ENCODE data around the gene RTN4. TPM values are rescaled to one million over a fixed set of nuclear protein-coding genes. Genes with fewer than 3 reads are reported as not detected.
A peak's percentile ranks its signal among the peaks of the same experiment; 100 is the strongest.

Gene RTN4
- total RNA-seq, 2 experiments from 2014 or later, result 90.3 to 93.9 TPM

DNA sequence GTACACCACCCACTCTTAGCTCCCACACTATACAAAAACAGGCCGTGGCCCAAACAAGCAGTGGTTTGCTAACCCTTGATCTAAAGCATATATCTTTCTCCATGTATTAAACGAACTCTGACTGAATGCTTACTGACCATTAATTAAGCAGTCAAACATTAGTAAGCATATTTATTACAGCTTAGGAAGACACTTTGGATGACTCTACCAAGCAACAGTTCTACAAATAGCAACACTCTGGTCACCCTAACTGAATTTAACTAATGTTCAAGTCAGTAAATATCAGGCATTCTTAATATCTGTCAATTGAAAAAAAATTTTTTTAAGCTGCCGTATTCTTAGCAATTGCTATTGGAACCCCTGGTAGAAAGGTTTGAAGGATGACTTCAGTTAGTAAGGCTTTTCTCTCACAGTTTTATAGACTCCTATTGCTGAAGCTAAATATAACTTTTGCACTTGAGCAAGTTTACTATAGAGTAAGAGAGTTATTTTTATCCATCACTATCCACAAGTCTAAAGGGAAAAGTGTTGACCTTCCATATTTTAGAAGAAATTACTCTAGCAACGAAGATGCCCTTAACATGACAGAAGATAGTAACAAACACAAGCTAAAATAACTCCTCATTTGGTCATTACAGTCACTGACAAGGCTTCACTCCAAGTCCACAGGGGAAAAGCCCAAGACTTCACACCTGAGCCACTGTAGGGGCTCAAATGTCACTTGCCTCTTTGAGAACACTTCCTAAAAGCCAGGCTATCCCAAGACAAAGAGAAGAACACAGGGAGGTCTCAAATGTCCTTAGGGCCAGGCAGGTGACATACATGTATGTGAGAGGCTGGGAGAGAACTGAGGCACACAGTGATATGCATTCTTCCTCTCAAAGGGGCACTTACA, 74.4 kb downstream of the RTN4 start:
- POLR2A ChIA-PET, result no interaction called here
- Mint-ChIP-seq H3K9me3 (ENCODE audit: insufficient read depth) (no peaks in the 10 kb centered on the region), H3K36me3 (ENCODE audit: low read depth) (peaks cover 23% of the 10 kb centered on the region), H3K27me3 (ENCODE audit: low read depth) (no peaks in the 10 kb centered on the region), H3K4me3 (no peak overlapping the region), H3K4me1 (ENCODE audit: low read depth) (peaks cover 13% of the 10 kb centered on the region), H3K27ac (no peak overlapping the region)
- ATAC-seq (no peak), DNase-seq (no peak)
- CTCF ChIA-PET, result no interaction called here

DNA sequence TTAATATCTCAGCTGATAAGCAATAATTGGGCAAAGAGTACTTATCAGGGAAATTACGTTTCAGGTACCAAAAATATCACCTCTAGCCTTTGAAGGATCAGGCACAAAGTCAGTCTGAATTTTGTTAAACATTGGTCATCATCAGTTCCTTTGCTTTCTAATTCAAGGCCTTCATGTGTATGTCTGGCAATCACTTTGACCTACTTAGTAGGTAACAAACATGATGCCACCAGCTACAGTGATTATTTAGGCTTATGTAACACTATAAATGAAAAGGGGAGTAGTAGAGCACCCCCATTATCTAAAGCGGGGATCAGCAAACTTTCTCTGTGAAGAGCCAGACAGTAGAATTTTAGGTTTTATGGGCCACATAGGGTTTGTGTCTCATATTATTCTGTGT, 75.1 kb downstream of the RTN4 start:
- POLR2A ChIA-PET, result no interaction called here
- CTCF ChIA-PET, result interaction anchor here (1.2 kb wide), 1 partner anchor 78 kb away, joined by 3 read pairs; no protein-coding TSS in a partner anchor
- ATAC-seq (no peak), DNase-seq (no peak)
- H3K4me3 Mint-ChIP-seq, result no peak overlapping the region
- no peak overlapping the region for H3K27ac Mint-ChIP-seq
- H3K36me3 Mint-ChIP-seq (ENCODE audit: low read depth), result peaks cover 20% of the 10 kb centered on the region
- H3K27me3 Mint-ChIP-seq (ENCODE audit: low read depth), result no peaks in the 10 kb centered on the region
- H3K9me3 Mint-ChIP-seq (ENCODE audit: insufficient read depth), result no peaks in the 10 kb centered on the region
- peaks cover 13% of the 10 kb centered on the region for H3K4me1 Mint-ChIP-seq (ENCODE audit: low read depth)

DNA sequence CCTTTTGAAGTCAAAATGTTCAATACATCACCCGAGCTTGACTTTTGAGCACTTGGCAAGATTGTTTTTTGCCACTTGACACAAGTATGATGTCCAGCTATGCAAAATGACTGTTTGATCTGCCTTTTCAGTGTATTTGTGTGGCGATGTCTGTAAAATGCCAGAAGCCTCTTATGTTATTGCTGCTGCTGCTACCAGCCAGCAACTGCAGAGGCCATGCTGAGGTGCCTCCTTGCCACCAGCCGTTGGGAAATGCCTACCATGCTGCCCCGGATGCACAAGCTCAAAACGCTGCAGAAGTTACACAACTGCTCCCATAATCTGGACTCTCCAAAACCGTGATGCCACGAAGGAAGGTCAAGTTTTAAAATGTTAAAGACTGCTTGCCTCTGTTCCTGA, 80.3 kb downstream of the RTN4 start:
- no peak overlapping the region for H3K27ac Mint-ChIP-seq
- H3K9me3 Mint-ChIP-seq (ENCODE audit: insufficient read depth), result no peaks in the 10 kb centered on the region
- DNase-seq (no peak), ATAC-seq (no peak)
- H3K36me3 Mint-ChIP-seq (ENCODE audit: low read depth), result peaks cover 13% of the 10 kb centered on the region
- peaks cover 15% of the 10 kb centered on the region for H3K4me1 Mint-ChIP-seq (ENCODE audit: low read depth)
- ChIA-PET POLR2A (no interaction called here), CTCF (no interaction called here)
- no peak overlapping the region for H3K4me3 Mint-ChIP-seq
- no peaks in the 10 kb centered on the region for H3K27me3 Mint-ChIP-seq (ENCODE audit: low read depth)

DNA sequence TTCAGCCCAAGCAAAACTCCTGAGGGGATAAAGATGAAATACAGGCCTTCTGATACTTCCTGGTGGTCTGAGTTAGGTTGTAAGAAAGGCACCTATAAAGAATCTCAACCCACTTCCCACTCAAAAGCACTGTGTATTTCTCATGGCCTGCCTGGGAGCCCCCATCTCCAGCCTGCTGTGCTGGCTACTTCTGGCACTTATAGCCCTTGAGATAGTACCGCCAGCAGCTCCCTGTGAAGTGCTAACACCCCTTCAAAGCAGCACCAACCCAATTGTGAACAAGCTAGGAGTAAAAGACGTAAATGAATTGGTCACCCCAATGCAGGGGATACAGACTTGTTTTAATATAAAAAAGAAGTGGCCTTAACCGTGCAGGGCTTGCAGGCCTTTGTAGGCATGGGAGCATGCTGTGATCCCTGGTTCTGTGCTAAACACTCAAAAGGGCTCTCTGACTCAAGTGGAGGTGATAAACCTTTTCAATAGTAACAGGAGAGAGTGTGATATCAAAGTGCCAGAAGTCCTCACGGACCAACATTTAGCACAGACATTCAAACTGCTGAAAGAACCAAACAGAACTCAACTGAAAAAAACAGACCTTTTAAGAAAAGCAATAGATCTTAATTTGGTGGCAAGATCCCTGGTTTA, 80.8 kb downstream of the RTN4 start:
- Mint-ChIP-seq H3K27ac (no peak overlapping the region), H3K9me3 (ENCODE audit: insufficient read depth) (no peaks in the 10 kb centered on the region), H3K36me3 (ENCODE audit: low read depth) (peaks cover 11% of the 10 kb centered on the region), H3K27me3 (ENCODE audit: low read depth) (no peaks in the 10 kb centered on the region), H3K4me3 (no peak overlapping the region), H3K4me1 (ENCODE audit: low read depth) (peaks cover 17% of the 10 kb centered on the region)
- POLR2A ChIA-PET, result interaction anchor here (0.5 kb wide), 1 partner anchor 8 kb away, joined by 5 read pairs; no protein-coding TSS in a partner anchor
- CTCF ChIA-PET, result no interaction called here
- DNase-seq (no peak), ATAC-seq (no peak)

DNA sequence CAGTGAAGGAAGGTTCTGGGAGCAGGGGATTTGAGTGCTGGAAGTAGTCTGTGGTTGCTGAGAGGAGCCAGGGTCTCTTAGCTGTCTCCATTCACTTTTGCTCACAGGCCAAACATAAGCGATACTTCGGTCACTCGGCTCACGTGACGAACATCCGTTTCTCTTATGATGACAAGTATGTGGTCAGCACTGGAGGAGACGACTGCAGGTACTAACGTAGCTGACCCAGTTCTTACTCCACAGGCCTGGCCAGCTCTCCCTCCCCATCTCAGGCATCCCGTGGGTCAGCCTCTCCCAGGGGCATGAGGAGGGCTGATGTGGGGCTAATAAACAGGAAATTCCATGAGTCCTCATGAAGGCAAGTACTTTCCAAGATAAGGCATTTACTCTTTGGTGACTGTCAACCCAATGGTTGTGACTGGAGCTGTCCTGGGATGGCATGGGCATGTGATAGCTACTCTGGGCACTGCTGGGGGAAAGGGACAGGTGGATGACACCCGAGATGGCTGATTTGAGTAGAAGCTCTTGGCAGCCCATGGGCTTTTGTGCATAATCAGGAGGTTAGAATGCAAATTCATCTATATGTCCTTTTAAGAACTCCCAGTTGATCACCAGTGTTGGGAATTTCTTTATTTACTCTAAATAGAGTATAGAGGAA, 81.6 kb downstream of the RTN4 start:
- POLR2A ChIA-PET, result interaction anchor here (0.5 kb wide), 1 partner anchor 8 kb away, joined by 5 read pairs; no protein-coding TSS in a partner anchor

DNA sequence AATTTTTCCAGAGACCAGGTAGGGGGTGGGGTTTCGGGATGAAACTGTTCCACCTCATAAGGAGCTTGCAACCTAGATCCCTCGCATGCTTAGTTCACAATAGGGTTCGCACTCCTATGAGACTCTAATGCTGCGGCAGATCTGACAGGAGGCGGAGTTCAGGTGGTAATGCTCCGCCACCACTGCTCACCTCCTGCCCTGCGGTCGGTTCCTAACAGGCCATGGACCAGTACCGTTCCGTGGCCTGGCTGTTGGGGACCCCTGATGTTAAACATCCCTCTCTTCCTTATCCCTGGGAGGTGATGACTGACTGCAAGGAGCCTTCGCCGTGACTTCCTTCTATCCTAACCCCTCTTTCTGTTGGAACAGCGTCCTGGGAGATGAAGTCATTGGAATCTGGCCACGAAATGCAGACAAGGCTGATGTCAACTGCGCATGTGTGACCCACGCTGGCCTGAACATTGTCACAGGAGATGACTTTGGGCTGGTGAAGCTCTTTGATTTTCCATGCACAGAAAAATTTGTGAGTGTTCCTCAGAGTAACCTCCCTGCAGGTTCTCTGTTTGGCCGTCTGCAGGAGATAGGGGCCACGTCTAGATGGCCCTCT, 82.4 kb downstream of the RTN4 start:
- Mint-ChIP-seq H3K4me1 (ENCODE audit: low read depth) (peaks cover 17% of the 10 kb centered on the region), H3K9me3 (ENCODE audit: insufficient read depth) (no peaks in the 10 kb centered on the region), H3K36me3 (ENCODE audit: low read depth) (peaks cover 6% of the 10 kb centered on the region), H3K4me3 (no peak overlapping the region), H3K27ac (peak overlapping the region; percentile 26), H3K27me3 (ENCODE audit: low read depth) (no peaks in the 10 kb centered on the region)
- ChIA-PET POLR2A (no interaction called here), CTCF (interaction anchor here (0.5 kb wide), 1 partner anchor 11 kb away, joined by 3 read pairs; no protein-coding TSS in a partner anchor)
- no peak for ATAC-seq
- DNase-seq, result no peak

More for the DNA sequence above, 81.6 kb downstream of the RTN4 start:
- peaks cover 11% of the 10 kb centered on the region for H3K36me3 Mint-ChIP-seq (ENCODE audit: low read depth)
- CTCF ChIA-PET, result no interaction called here
- DNase-seq, result no peak
- H3K4me1 Mint-ChIP-seq (ENCODE audit: low read depth), result peaks cover 17% of the 10 kb centered on the region
- H3K9me3 Mint-ChIP-seq (ENCODE audit: insufficient read depth), result no peaks in the 10 kb centered on the region
- no peak overlapping the region for H3K4me3 Mint-ChIP-seq
- ATAC-seq, result no peak
- H3K27ac Mint-ChIP-seq, result peak overlapping the region; percentile 26
- no peaks in the 10 kb centered on the region for H3K27me3 Mint-ChIP-seq (ENCODE audit: low read depth)

DNA sequence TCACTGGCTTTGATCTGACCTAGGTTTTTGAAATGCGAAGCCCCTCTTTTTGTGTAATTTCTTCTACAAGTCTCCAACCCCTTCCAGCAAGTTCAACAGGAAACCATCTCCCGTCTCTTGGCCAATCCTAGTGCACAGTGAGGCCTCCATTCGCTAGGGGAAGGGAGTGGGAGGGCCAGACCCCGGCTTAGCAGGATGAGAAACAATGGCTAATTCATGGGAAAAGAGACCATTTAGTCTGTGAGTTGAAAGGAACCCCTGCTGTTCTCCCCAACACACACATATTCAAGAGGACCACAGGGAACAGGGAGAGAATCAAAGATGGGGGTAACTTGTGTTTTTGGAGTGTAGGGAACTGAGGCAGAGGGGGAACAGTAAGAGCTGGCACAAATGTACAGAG, 83.0 kb downstream of the RTN4 start:
- Mint-ChIP-seq H3K9me3 (ENCODE audit: insufficient read depth) (no peaks in the 10 kb centered on the region), H3K27me3 (ENCODE audit: low read depth) (no peaks in the 10 kb centered on the region), H3K36me3 (ENCODE audit: low read depth) (peaks cover 6% of the 10 kb centered on the region), H3K27ac (peak overlapping the region; percentile 37), H3K4me3 (no peak overlapping the region), H3K4me1 (ENCODE audit: low read depth) (peaks cover 17% of the 10 kb centered on the region)
- DNase-seq (no peak), ATAC-seq (no peak)
- ChIA-PET POLR2A (no interaction called here), CTCF (interaction anchor here (1.1 to 1.4 kb wide), 2 partner anchors 43 to 129 kb away, joined by 3 read pairs; no protein-coding TSS in a partner anchor)

DNA sequence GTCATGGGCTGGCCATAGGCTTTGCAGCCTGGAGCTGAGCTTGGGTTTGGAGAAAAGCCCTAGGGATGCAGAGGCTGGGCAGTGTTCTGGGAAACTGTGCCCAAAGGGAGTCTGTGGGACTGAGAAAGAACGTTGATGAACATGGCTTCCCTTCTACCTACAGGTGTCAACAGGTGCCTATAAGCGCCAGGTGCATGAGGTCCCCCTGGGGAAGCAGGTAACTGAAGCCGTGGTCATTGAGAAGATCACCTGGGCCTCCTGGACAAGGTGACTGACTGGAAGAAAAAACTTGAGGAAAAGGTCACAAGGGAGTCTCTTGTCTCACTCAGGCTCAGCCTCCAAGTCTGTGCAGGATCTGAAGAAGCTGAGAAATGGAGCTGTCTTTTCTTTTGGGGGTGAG, 83.4 kb downstream of the RTN4 start:
- peaks cover 17% of the 10 kb centered on the region for H3K4me1 Mint-ChIP-seq (ENCODE audit: low read depth)
- H3K27ac Mint-ChIP-seq, result no peak overlapping the region
- H3K27me3 Mint-ChIP-seq (ENCODE audit: low read depth), result no peaks in the 10 kb centered on the region
- no peak overlapping the region for H3K4me3 Mint-ChIP-seq
- H3K9me3 Mint-ChIP-seq (ENCODE audit: insufficient read depth), result no peaks in the 10 kb centered on the region
- peaks cover 6% of the 10 kb centered on the region for H3K36me3 Mint-ChIP-seq (ENCODE audit: low read depth)
- ATAC-seq, result no peak
- POLR2A ChIA-PET, result no interaction called here
- DNase-seq, result no peak
- CTCF ChIA-PET, result interaction anchor here (1.1 to 1.4 kb wide), 2 partner anchors 43 to 128 kb away, joined by 3 read pairs; no protein-coding TSS in a partner anchor

DNA sequence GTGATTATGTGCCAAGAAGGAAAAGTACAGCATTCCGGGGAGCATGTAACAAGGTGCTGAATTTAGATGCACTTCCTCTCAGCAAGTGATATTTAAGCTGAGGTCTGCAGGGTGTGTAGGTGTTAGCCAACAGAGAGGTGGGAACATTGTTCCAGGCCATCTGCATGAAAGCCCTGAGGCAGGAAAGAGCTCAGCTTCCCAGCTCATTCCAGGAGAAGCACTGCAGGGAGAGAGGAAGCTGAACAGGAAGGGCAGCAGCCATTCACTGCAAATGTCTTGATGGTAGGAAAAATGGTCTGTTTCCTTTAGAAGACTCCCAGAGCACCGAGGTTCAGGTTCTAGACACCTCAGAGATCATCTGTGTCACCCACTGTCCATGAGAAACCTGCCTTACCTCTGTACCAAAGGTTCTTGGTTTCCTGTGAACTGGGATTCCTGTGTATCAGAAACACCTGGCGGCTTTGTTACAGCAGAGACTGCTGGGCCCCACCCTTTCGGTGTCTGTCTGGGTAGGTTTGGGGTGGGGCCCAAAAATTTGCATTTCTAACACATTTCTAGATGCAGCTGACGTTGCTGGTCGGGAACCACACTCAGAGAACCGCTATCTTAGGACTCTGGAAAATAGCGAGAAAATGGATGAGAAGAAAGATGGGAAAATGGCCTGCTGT, 84.0 kb downstream of the RTN4 start:
- ATAC-seq (no peak), DNase-seq (no peak)
- ChIA-PET POLR2A (interaction anchor here (0.6 kb wide), 1 partner anchor 54 kb away, joined by 4 read pairs; no protein-coding TSS in a partner anchor), CTCF (interaction anchor here (1.1 to 1.4 kb wide), 2 partner anchors 44 to 128 kb away, joined by 3 read pairs; no protein-coding TSS in a partner anchor)
- no peaks in the 10 kb centered on the region for H3K9me3 Mint-ChIP-seq (ENCODE audit: insufficient read depth)
- no peak overlapping the region for H3K27ac Mint-ChIP-seq
- no peak overlapping the region for H3K4me3 Mint-ChIP-seq
- H3K36me3 Mint-ChIP-seq (ENCODE audit: low read depth), result peaks cover 6% of the 10 kb centered on the region
- H3K27me3 Mint-ChIP-seq (ENCODE audit: low read depth), result no peaks in the 10 kb centered on the region
- peaks cover 17% of the 10 kb centered on the region for H3K4me1 Mint-ChIP-seq (ENCODE audit: low read depth)

DNA sequence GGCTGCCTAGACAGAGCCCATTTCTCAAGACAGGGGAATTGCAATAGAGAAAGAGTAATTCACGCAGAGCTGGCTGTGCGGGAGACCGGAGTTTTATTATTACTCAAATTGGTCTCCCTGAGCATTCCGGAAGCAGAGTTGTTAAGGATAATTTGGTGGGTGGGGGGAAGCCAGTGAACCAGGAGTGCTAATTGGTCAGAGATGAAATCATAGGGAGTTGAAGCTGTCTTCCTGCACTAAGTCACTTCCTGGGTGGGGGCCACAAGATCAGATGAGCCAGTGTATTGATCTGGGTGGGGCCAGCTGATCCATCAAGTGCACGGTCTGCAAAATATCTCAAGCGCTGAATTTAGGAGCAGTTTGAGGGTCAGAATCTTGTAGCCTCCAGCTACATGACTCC, 84.8 kb downstream of the RTN4 start:
- H3K36me3 Mint-ChIP-seq (ENCODE audit: low read depth), result peaks cover 6% of the 10 kb centered on the region
- no peak overlapping the region for H3K4me3 Mint-ChIP-seq
- no peaks in the 10 kb centered on the region for H3K27me3 Mint-ChIP-seq (ENCODE audit: low read depth)
- no peaks in the 10 kb centered on the region for H3K9me3 Mint-ChIP-seq (ENCODE audit: insufficient read depth)
- peaks cover 17% of the 10 kb centered on the region for H3K4me1 Mint-ChIP-seq (ENCODE audit: low read depth)
- no peak for DNase-seq
- ChIA-PET CTCF (no interaction called here), POLR2A (no interaction called here)
- peak overlapping the region; percentile 18 for H3K27ac Mint-ChIP-seq
- ATAC-seq, result no peak

DNA sequence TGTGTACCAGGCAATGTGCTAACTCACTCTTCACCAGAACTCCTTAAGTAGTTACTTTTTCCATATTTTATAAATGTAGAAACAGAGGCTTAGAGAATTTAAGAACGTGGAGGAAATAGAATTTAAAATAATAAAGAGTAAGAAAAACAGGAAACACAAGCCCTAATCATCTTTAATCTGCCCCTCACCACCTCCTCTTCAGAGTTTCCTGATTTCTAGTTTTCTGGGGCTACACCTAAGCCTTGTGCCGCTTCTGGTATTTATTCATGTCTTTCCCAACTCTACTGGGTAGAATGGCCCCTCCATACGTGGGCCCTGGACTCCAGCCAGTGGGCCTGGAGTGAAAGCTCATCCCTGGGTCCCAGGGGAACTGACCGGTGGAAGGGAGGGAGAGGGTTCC, 85.4 kb downstream of the RTN4 start:
- H3K9me3 Mint-ChIP-seq (ENCODE audit: insufficient read depth), result no peaks in the 10 kb centered on the region
- H3K27me3 Mint-ChIP-seq (ENCODE audit: low read depth), result no peaks in the 10 kb centered on the region
- no peak for DNase-seq
- H3K4me1 Mint-ChIP-seq (ENCODE audit: low read depth), result peaks cover 17% of the 10 kb centered on the region
- CTCF ChIA-PET, result no interaction called here
- peaks cover 2% of the 10 kb centered on the region for H3K36me3 Mint-ChIP-seq (ENCODE audit: low read depth)
- ATAC-seq, result no peak
- H3K4me3 Mint-ChIP-seq, result no peak overlapping the region
- POLR2A ChIA-PET, result no interaction called here
- H3K27ac Mint-ChIP-seq, result peak overlapping the region; percentile 16

Data from activated CD8-positive, alpha-beta T cell treated with anti-CD3 and anti-CD28 coated beads, Interleukin-2, amount 10 ng/mL, durations not matched to agents 7 days and 5 days (primary cell).